Measurements from ENCODE around the gene CLN6.
"Not testable (repeated sequence)": the region's sequence is repeated elsewhere in the genome, so short reads cannot be mapped to it uniquely, and the experiment has no call there.

Gene CLN6

GRCh38 chr15:68202994-68203393 is 26.5 kb downstream of the CLN6 start:
- H2BK12ac ChIP-seq (ENCODE audit: low read length); DNase-seq; H2AK5ac ChIP-seq (ENCODE audit: low read length); H3K4me2 ChIP-seq (ENCODE audit: low read length); H3K14ac ChIP-seq (ENCODE audit: low read length); H3K9ac ChIP-seq (ENCODE audit: low read length); H2AFZ ChIP-seq (ENCODE audit: insufficient read depth, low read length, poor library complexity); H4K91ac ChIP-seq (ENCODE audit: low read depth, low read length); H2BK5ac ChIP-seq (ENCODE audit: low read depth, low read length, poor library complexity); H4K8ac ChIP-seq (ENCODE audit: low read depth, low read length); H3K79me1 ChIP-seq (ENCODE audit: low read length); H3K27me3 ChIP-seq (ENCODE audit: insufficient read depth, low read length); H4K12ac ChIP-seq (ENCODE audit: low read depth, low read length); H3K18ac ChIP-seq (ENCODE audit: low read length); H3K36me3 ChIP-seq (ENCODE audit: control insufficient read depth in 1 of 2, insufficient read depth in 2 of 2, low read length in 2 of 2); H3K79me2 ChIP-seq (ENCODE audit: control insufficient read depth, insufficient read depth, low read length, poor library complexity); H2BK120ac ChIP-seq (ENCODE audit: insufficient read depth, low read length, poor library complexity); H3K4ac ChIP-seq (ENCODE audit: low read depth, low read length); H3K23ac ChIP-seq (ENCODE audit: low read length); H3K27ac ChIP-seq (ENCODE audit: low read depth, low read length); H3K4me1 ChIP-seq (ENCODE audit: control insufficient read depth in 1 of 2, insufficient read depth in 2 of 2, low read length in 2 of 2); H3K4me3 ChIP-seq (ENCODE audit: low read depth, low read length); H3K9me3 ChIP-seq (ENCODE audit: insufficient read depth, low read depth, low read length): not testable (repeated sequence)
- WGBS (ENCODE audit: extremely low coverage, insufficient coverage, insufficient read length), result no CpG with 5 or more reads among the region's 7 CpGs

- no peak overlapping the region for H2BK12ac ChIP-seq (ENCODE audit: low read length)
- no peak overlapping the region for H3K4me3 ChIP-seq (ENCODE audit: low read depth, low read length)
- DNase-seq, result no peak
- no peak overlapping the region for H3K4ac ChIP-seq (ENCODE audit: low read depth, low read length)
- no peak overlapping the region for H4K91ac ChIP-seq (ENCODE audit: low read depth, low read length)
- no peaks in the 10 kb centered on the region for H3K79me2 ChIP-seq (ENCODE audit: control insufficient read depth, insufficient read depth, low read length, poor library complexity)
- no peaks in the 10 kb centered on the region for H3K79me1 ChIP-seq (ENCODE audit: low read length)
- H2BK120ac ChIP-seq (ENCODE audit: insufficient read depth, low read length, poor library complexity), result no peak overlapping the region
- peaks cover 3 to 9% of the 10 kb centered on the region in 2 experiments for H3K36me3 ChIP-seq (ENCODE audit: control insufficient read depth in 1 of 2, insufficient read depth in 2 of 2, low read length in 2 of 2)
- H3K18ac ChIP-seq (ENCODE audit: low read length), result no peak overlapping the region
- no peak overlapping the region for H4K8ac ChIP-seq (ENCODE audit: low read depth, low read length)
- WGBS (ENCODE audit: extremely low coverage, insufficient coverage, insufficient read length), result no CpG with 5 or more reads among the region's 3 CpGs
- peaks cover 0 to 8% of the 10 kb centered on the region in 2 experiments for H3K4me1 ChIP-seq (ENCODE audit: control insufficient read depth in 1 of 2, insufficient read depth in 2 of 2, low read length in 2 of 2)
- H3K27ac ChIP-seq (ENCODE audit: low read depth, low read length), result no peak overlapping the region
- no peak overlapping the region for H4K12ac ChIP-seq (ENCODE audit: low read depth, low read length)
- H3K27me3 ChIP-seq (ENCODE audit: insufficient read depth, low read length), result no peaks in the 10 kb centered on the region
- H2AK5ac ChIP-seq (ENCODE audit: low read length), result no peak overlapping the region
- H2AFZ ChIP-seq (ENCODE audit: insufficient read depth, low read length, poor library complexity), result no peak overlapping the region
- no peak overlapping the region for H3K4me2 ChIP-seq (ENCODE audit: low read length)
- H3K9me3 ChIP-seq (ENCODE audit: insufficient read depth, low read depth, low read length), result peaks cover 4% of the 10 kb centered on the region
- no peak overlapping the region for H2BK5ac ChIP-seq (ENCODE audit: low read depth, low read length, poor library complexity)
- H3K9ac ChIP-seq (ENCODE audit: low read length), result no peak overlapping the region
- H3K23ac ChIP-seq (ENCODE audit: low read length), result no peak overlapping the region
- no peak overlapping the region for H3K14ac ChIP-seq (ENCODE audit: low read length)
These were observed 27.7 kb downstream of the CLN6 start for GRCh38 chr15:68201879-68202261.

DNA sequence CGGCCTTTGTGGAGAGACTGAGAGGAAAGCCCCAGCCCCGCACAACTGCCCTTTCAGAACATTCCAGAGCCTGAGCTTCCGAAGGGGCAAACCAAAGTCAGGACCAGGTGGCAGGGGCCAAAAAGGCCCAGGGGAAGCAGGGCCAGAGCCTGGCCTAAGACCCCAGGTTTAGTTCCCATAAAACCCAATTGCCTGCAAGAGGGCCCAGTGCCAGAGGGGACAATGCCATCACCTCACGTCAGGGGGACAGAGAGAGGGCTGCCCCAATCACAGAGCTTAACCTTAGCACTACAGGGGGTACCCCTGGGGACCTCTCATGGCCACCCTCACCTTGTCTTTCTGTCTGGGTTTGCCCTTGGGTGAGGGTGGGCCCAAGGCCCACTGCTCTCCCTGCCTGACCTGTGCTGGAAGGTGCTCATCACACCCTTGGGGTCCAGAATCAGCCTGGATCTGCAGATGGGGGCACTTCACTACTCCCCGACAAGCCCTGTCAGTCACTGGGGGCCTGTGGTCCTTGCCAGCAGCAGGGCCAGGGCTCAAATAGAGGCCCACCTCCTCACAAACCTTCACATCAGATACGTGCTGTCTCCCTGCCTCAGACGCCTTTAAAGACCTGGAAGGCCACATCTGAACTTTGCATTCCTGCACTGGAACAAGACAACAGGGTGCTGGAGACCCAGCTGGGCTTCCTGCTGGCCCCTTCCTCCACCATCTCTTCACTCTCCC is 28.2 kb downstream of the CLN6 start:
- H2AFZ ChIP-seq (ENCODE audit: insufficient read depth, low read length, poor library complexity), result no peak overlapping the region
- no peak overlapping the region for H3K9ac ChIP-seq (ENCODE audit: low read length)
- H4K91ac ChIP-seq (ENCODE audit: low read depth, low read length), result no peak overlapping the region
- peaks cover 0 to 8% of the 10 kb centered on the region in 2 experiments for H3K4me1 ChIP-seq (ENCODE audit: control insufficient read depth in 1 of 2, insufficient read depth in 2 of 2, low read length in 2 of 2)
- H2AK5ac ChIP-seq (ENCODE audit: low read length), result no peak overlapping the region
- H3K4ac ChIP-seq (ENCODE audit: low read depth, low read length), result no peak overlapping the region
- no peak overlapping the region for H3K4me3 ChIP-seq (ENCODE audit: low read depth, low read length)
- peaks cover 3 to 13% of the 10 kb centered on the region in 2 experiments for H3K36me3 ChIP-seq (ENCODE audit: control insufficient read depth in 1 of 2, insufficient read depth in 2 of 2, low read length in 2 of 2)
- H3K23ac ChIP-seq (ENCODE audit: low read length), result no peak overlapping the region
- H3K9me3 ChIP-seq (ENCODE audit: insufficient read depth, low read depth, low read length), result peaks cover 4% of the 10 kb centered on the region
- H3K27ac ChIP-seq (ENCODE audit: low read depth, low read length), result no peak overlapping the region
- no peak overlapping the region for H2BK12ac ChIP-seq (ENCODE audit: low read length)
- WGBS (ENCODE audit: extremely low coverage, insufficient coverage, insufficient read length), result no CpG with 5 or more reads among the region's 7 CpGs
- H3K79me2 ChIP-seq (ENCODE audit: control insufficient read depth, insufficient read depth, low read length, poor library complexity), result no peaks in the 10 kb centered on the region
- no peak overlapping the region for H2BK120ac ChIP-seq (ENCODE audit: insufficient read depth, low read length, poor library complexity)
- H4K8ac ChIP-seq (ENCODE audit: low read depth, low read length), result no peak overlapping the region
- no peaks in the 10 kb centered on the region for H3K27me3 ChIP-seq (ENCODE audit: insufficient read depth, low read length)
- no peak overlapping the region for H3K14ac ChIP-seq (ENCODE audit: low read length)
- H2BK5ac ChIP-seq (ENCODE audit: low read depth, low read length, poor library complexity), result no peak overlapping the region
- no peak overlapping the region for H4K12ac ChIP-seq (ENCODE audit: low read depth, low read length)
- no peak for DNase-seq
- H3K4me2 ChIP-seq (ENCODE audit: low read length), result no peak overlapping the region
- H3K18ac ChIP-seq (ENCODE audit: low read length), result no peak overlapping the region
- H3K79me1 ChIP-seq (ENCODE audit: low read length), result no peaks in the 10 kb centered on the region

GRCh38 chr15:68200016-68200861 is 29.3 kb downstream of the CLN6 start:
- no peak overlapping the region for H3K4me2 ChIP-seq (ENCODE audit: low read length)
- no peak overlapping the region for H3K4ac ChIP-seq (ENCODE audit: low read depth, low read length)
- H3K9me3 ChIP-seq (ENCODE audit: insufficient read depth, low read depth, low read length), result peaks cover 4% of the 10 kb centered on the region
- no peak overlapping the region for H3K4me3 ChIP-seq (ENCODE audit: low read depth, low read length)
- no peak overlapping the region for H2BK5ac ChIP-seq (ENCODE audit: low read depth, low read length, poor library complexity)
- H2AFZ ChIP-seq (ENCODE audit: insufficient read depth, low read length, poor library complexity), result no peak overlapping the region
- WGBS (ENCODE audit: extremely low coverage, insufficient coverage, insufficient read length), result no CpG with 5 or more reads among the region's 16 CpGs
- peaks cover 0 to 8% of the 10 kb centered on the region in 2 experiments for H3K4me1 ChIP-seq (ENCODE audit: control insufficient read depth in 1 of 2, insufficient read depth in 2 of 2, low read length in 2 of 2)
- no peak overlapping the region for H3K27ac ChIP-seq (ENCODE audit: low read depth, low read length)
- H4K91ac ChIP-seq (ENCODE audit: low read depth, low read length), result no peak overlapping the region
- H3K79me2 ChIP-seq (ENCODE audit: control insufficient read depth, insufficient read depth, low read length, poor library complexity), result no peaks in the 10 kb centered on the region
- H2AK5ac ChIP-seq (ENCODE audit: low read length), result no peak overlapping the region
- H2BK120ac ChIP-seq (ENCODE audit: insufficient read depth, low read length, poor library complexity), result no peak overlapping the region
- no peaks in the 10 kb centered on the region for H3K79me1 ChIP-seq (ENCODE audit: low read length)
- H3K18ac ChIP-seq (ENCODE audit: low read length), result no peak overlapping the region
- H3K27me3 ChIP-seq (ENCODE audit: insufficient read depth, low read length), result no peaks in the 10 kb centered on the region
- H4K8ac ChIP-seq (ENCODE audit: low read depth, low read length), result no peak overlapping the region
- no peak overlapping the region for H4K12ac ChIP-seq (ENCODE audit: low read depth, low read length)
- no peak overlapping the region for H2BK12ac ChIP-seq (ENCODE audit: low read length)
- H3K14ac ChIP-seq (ENCODE audit: low read length), result no peak overlapping the region
- no peak overlapping the region for H3K23ac ChIP-seq (ENCODE audit: low read length)
- peaks cover 3 to 15% of the 10 kb centered on the region in 2 experiments for H3K36me3 ChIP-seq (ENCODE audit: control insufficient read depth in 1 of 2, insufficient read depth in 2 of 2, low read length in 2 of 2)
- no peak for DNase-seq
- no peak overlapping the region for H3K9ac ChIP-seq (ENCODE audit: low read length)
